ENCODE data around the gene WNT16. TPM values are rescaled to one million over a fixed set of nuclear protein-coding genes. Genes with fewer than 3 reads are reported as not detected.

Gene WNT16
- total RNA-seq, 1 donor = under 0.01 TPM

GRCh38 chr7:121366852-121367431 lies 38.1 kb downstream of the WNT16 start:
- H3K4me3 ChIP-seq (ENCODE audit: low read depth, low read length) = no peak overlapping the region
- DNase-seq (ENCODE audit: low read depth) = peak; percentile 65
- peak; percentile 73 for TF ChIP-seq CTCF (IDR thresholded peaks at IDR 0.05; ENCODE audit: insufficient read depth, low read depth, low read length)

- DNase-seq (ENCODE audit: low read depth) = peak; percentile 66
- no peak for TF ChIP-seq CTCF (IDR thresholded peaks at IDR 0.05; ENCODE audit: insufficient read depth, low read depth, low read length)
- no peak overlapping the region for H3K4me3 ChIP-seq (ENCODE audit: low read depth, low read length)
These were observed 40.7 kb downstream of the WNT16 start for GRCh38 chr7:121369462-121369861.

GRCh38 chr7:121371367-121371766 lies 42.6 kb downstream of the WNT16 start:
- DNase-seq (ENCODE audit: low read depth) = no peak
- H3K4me3 ChIP-seq (ENCODE audit: low read depth, low read length) = no peak overlapping the region

GRCh38 chr7:121371883-121372282 lies 43.1 kb downstream of the WNT16 start:
- no peak for TF ChIP-seq CTCF (IDR thresholded peaks at IDR 0.05; ENCODE audit: insufficient read depth, low read depth, low read length)
- no peak overlapping the region for H3K4me3 ChIP-seq (ENCODE audit: low read depth, low read length)
- no peak for DNase-seq (ENCODE audit: low read depth)

More at GRCh38 chr7:121371367-121371766, 42.6 kb downstream of the WNT16 start:
- TF ChIP-seq CTCF (IDR thresholded peaks at IDR 0.05; ENCODE audit: insufficient read depth, low read depth, low read length) = no peak

GRCh38 chr7:121372376-121373010 lies 43.7 kb downstream of the WNT16 start:
- no peak overlapping the region for H3K4me3 ChIP-seq (ENCODE audit: low read depth, low read length)
- peak; percentile 53 for DNase-seq (ENCODE audit: low read depth)
- TF ChIP-seq CTCF (IDR thresholded peaks at IDR 0.05; ENCODE audit: insufficient read depth, low read depth, low read length) = no peak

GRCh38 chr7:121373177-121373576 lies 44.4 kb downstream of the WNT16 start:
- TF ChIP-seq CTCF (IDR thresholded peaks at IDR 0.05; ENCODE audit: insufficient read depth, low read depth, low read length) = no peak
- no peak overlapping the region for H3K4me3 ChIP-seq (ENCODE audit: low read depth, low read length)
- DNase-seq (ENCODE audit: low read depth) = no peak

Measured in fibroblast of villous mesenchyme (primary cell).